Ovary (tissue), 3 donors: Measurements from ENCODE around the gene ESCO1.

Experiments used
- CTCF ChIP-seq, 3 donors: fragments of 450-650 bp in 2 of 3; fragments of 200-600 bp in 1 of 3; IDR thresholded peaks; one replicate each; pipeline versions ENCODE4 v1.5.1 to v1.8.0; 2016 to 2022; ENCODE audit warnings: antibody characterized with exemption in 3 of 3, mild to moderate bottlenecking in 1 of 3
- POLR2A ChIP-seq: fragments of 450-650 bp; IDR thresholded peaks from one replicate; pipeline ENCODE4 v1.6.1; 2017; ENCODE audit warnings: antibody characterized with exemption, mild to moderate bottlenecking, moderate library complexity
- donor health status: DM: no; HTN: no; CAD: no.

- no peak for TF ChIP-seq CTCF (IDR thresholded peaks at IDR 0.05)
- no peak for TF ChIP-seq POLR2A
These were observed 28.8 kb upstream of the ESCO1 start for GRCh38 chr18:21629089-21629832.
